Suprapubic skin (tissue), 4 donors: ENCODE measurements around the gene KATNB1. TPM values are rescaled to one million over a fixed set of nuclear protein-coding genes. Genes with fewer than 3 reads are reported as not detected.

Experiments used
- DNase-seq, 2 donors: peaks; one replicate each; pipeline ENCODE4 v3.0.0-alpha.2; 2019; ENCODE audit warnings: low spot score in 2 of 2
- H3K27ac ChIP-seq: fragments of 200-600 bp; sonication (generic); one replicate; pipeline ENCODE4 v1.5.1; 2019
- H3K27me3 ChIP-seq: fragments of 200-600 bp; sonication (generic); one replicate; pipeline ENCODE4 v1.5.1; 2019
- H3K36me3 ChIP-seq: fragments of 200-600 bp; sonication (generic); one replicate; pipeline ENCODE4 v1.5.1; 2019
- H3K4me1 ChIP-seq: fragments of 200-600 bp; sonication (generic); one replicate; pipeline ENCODE4 v1.5.1; 2019
- H3K4me3 ChIP-seq: fragments of 200-600 bp; sonication (generic); one replicate; pipeline ENCODE4 v1.5.1; 2019; ENCODE audit warnings: mild to moderate bottlenecking
- H3K9me3 ChIP-seq: fragments of 200-600 bp; sonication (generic); one replicate; pipeline ENCODE4 v1.5.1; 2019
- CTCF ChIP-seq, 2 donors: fragments of 200-600 bp in 1 of 2; fragments of 450-650 bp in 1 of 2; sonication (generic) in 1 of 2; IDR thresholded peaks; one replicate each; pipeline ENCODE4 v1.5.1; 2016 to 2019; ENCODE audit warnings: antibody characterized with exemption in 2 of 2, mild to moderate bottlenecking in 1 of 2, moderate library complexity in 1 of 2
- EP300 ChIP-seq: sonication (generic); formaldehyde crosslinking; IDR thresholded peaks from one replicate; pipeline ENCODE4 v1.6.1; 2017; ENCODE audit warnings: antibody characterized with exemption
- POLR2A ChIP-seq, 2 donors: fragments of 450-650 bp; IDR thresholded peaks; one replicate each; pipeline ENCODE4 v1.6.1; 2017; ENCODE audit warnings: antibody characterized with exemption in 2 of 2, mild to moderate bottlenecking in 2 of 2, moderate library complexity in 2 of 2
- POLR2AphosphoS5 ChIP-seq, 3 donors: sonication (generic); formaldehyde crosslinking; IDR thresholded peaks; one replicate each; pipeline ENCODE4 v1.6.1; 2017; ENCODE audit warnings: antibody characterized with exemption in 3 of 3
- WGBS: methylation state at CpG from one replicate; pipeline ENCODE4 v1.1.5; 2018; 5-methylcytosine and 5-hydroxymethylcytosine counted together
- total RNA-seq, 4 donors: library from RNA; depleted of rRNA; stranded (reverse); fragments of >200 nt; gene quantifications; one replicate each; pipeline ENCODE4 v1.1.0, GENCODE V29; 2016

The KATNB1 gene
- total RNA-seq, 4 donors from 2014 or later: 47.8 to 62.7 (median 55.7) TPM

- Histone ChIP-seq H3K4me1 (peaks cover 21% of the 10 kb centered on the region), H3K27ac (no peak overlapping the region), H3K9me3 (no peaks in the 10 kb centered on the region), H3K4me3 (no peak overlapping the region), H3K27me3 (no peaks in the 10 kb centered on the region), H3K36me3 (peaks cover 29% of the 10 kb centered on the region)
- 87% methylated on average over 5 of the region's 8 CpGs for WGBS
- no peak for TF ChIP-seq EP300
- TF ChIP-seq CTCF (IDR thresholded peaks at IDR 0.05): no peak
- no peak for TF ChIP-seq POLR2A (IDR thresholded peaks at IDR 0.05)
- no peak for TF ChIP-seq POLR2AphosphoS5 (IDR thresholded peaks at IDR 0.05)
- DNase-seq: no peak
These were observed 48.3 kb downstream of the KATNB1 start for GRCh38 chr16:57783883-57784282.

GRCh38 chr16:57784334-57784733 is 48.8 kb downstream of the KATNB1 start:
- Histone ChIP-seq H3K4me3 (no peak overlapping the region), H3K27me3 (no peaks in the 10 kb centered on the region), H3K27ac (no peak overlapping the region), H3K9me3 (no peaks in the 10 kb centered on the region), H3K36me3 (peaks cover 32% of the 10 kb centered on the region), H3K4me1 (peaks cover 21% of the 10 kb centered on the region)
- 86% methylated on average over 4 of the region's 7 CpGs for WGBS
- no peak for TF ChIP-seq CTCF (IDR thresholded peaks at IDR 0.05)
- no peak for TF ChIP-seq EP300
- no peak for TF ChIP-seq POLR2AphosphoS5 (IDR thresholded peaks at IDR 0.05)
- TF ChIP-seq POLR2A (IDR thresholded peaks at IDR 0.05): no peak
- no peak for DNase-seq

GRCh38 chr16:57785385-57785784 is 49.8 kb downstream of the KATNB1 start:
- 95% methylated on average over 4 of the region's 10 CpGs for WGBS
- H3K27ac ChIP-seq: no peak overlapping the region
- H3K4me1 ChIP-seq: peaks cover 21% of the 10 kb centered on the region
- DNase-seq: no peak
- peaks cover 33% of the 10 kb centered on the region for H3K36me3 ChIP-seq
- H3K4me3 ChIP-seq: no peak overlapping the region
- TF ChIP-seq CTCF (IDR thresholded peaks at IDR 0.05): no peak
- TF ChIP-seq POLR2A (IDR thresholded peaks at IDR 0.05): no peak
- TF ChIP-seq EP300: no peak
- H3K9me3 ChIP-seq: no peaks in the 10 kb centered on the region
- no peaks in the 10 kb centered on the region for H3K27me3 ChIP-seq

GRCh38 chr16:57785924-57786323 is 50.4 kb downstream of the KATNB1 start:
- Histone ChIP-seq H3K36me3 (peaks cover 38% of the 10 kb centered on the region), H3K9me3 (no peaks in the 10 kb centered on the region), H3K27ac (no peak overlapping the region), H3K4me1 (peaks cover 21% of the 10 kb centered on the region), H3K27me3 (no peaks in the 10 kb centered on the region), H3K4me3 (no peak overlapping the region)
- no peak for TF ChIP-seq POLR2AphosphoS5 (IDR thresholded peaks at IDR 0.05)
- DNase-seq: no peak
- 93% methylated on average over 8 of the region's 8 CpGs for WGBS

GRCh38 chr16:57786632-57787518 is 51.3 kb downstream of the KATNB1 start:
- peaks cover 48% of the 10 kb centered on the region for H3K36me3 ChIP-seq
- no peak overlapping the region for H3K27ac ChIP-seq
- no peaks in the 10 kb centered on the region for H3K27me3 ChIP-seq
- DNase-seq: peak in 1 of 2 donors; percentile 75
- no peaks in the 10 kb centered on the region for H3K9me3 ChIP-seq
- TF ChIP-seq POLR2AphosphoS5 (IDR thresholded peaks at IDR 0.05) (no peak), EP300 (no peak), POLR2A (IDR thresholded peaks at IDR 0.05) (no peak), CTCF (IDR thresholded peaks at IDR 0.05) (no peak)
- no peak overlapping the region for H3K4me3 ChIP-seq
- peaks cover 21% of the 10 kb centered on the region for H3K4me1 ChIP-seq
- WGBS: 60% methylated on average over 11 of the region's 26 CpGs
